Endodermal cell (in vitro differentiated cells): Measurements from ENCODE around the gene TMEM108. TPM values are rescaled to one million over a fixed set of nuclear protein-coding genes. Genes with fewer than 3 reads are reported as not detected.
A peak's percentile ranks its signal among the peaks of the same experiment; 100 is the strongest.
"Not testable (repeated sequence)": the region's sequence is repeated elsewhere in the genome, so short reads cannot be mapped to it uniquely, and the experiment has no call there.

Experiments
- DNase-seq: peaks from one replicate; pipeline ENCODE4 v3.0.0-alpha.2; 2017
- H3K27ac ChIP-seq: 2 replicates; pipeline ENCODE4 v1.5.1; 2013; ENCODE audit warnings: mild to moderate bottlenecking, low read depth, low read length, moderate library complexity
- H3K27me3 ChIP-seq: 2 replicates; pipeline ENCODE4 v1.6.1; 2013; ENCODE audit warnings: mild to moderate bottlenecking, low read length, moderate library complexity; ENCODE audit not compliant: insufficient read depth, control insufficient read depth, poor library complexity, severe bottlenecking
- H3K36me3 ChIP-seq: 2 replicates; pipeline ENCODE4 v1.7.0; 2013; ENCODE audit warnings: mild to moderate bottlenecking, low read length, moderate library complexity; ENCODE audit not compliant: control insufficient read depth, insufficient read depth
- H3K4me1 ChIP-seq: one replicate; pipeline ENCODE4 v1.7.0; 2013; ENCODE audit warnings: low read length; ENCODE audit not compliant: control insufficient read depth, insufficient read depth
- H3K4me3 ChIP-seq: 2 replicates; pipeline ENCODE4 v1.5.1; 2013; ENCODE audit warnings: mild to moderate bottlenecking, low read length, moderate library complexity
- H3K9ac ChIP-seq: 2 replicates; pipeline ENCODE4 v1.6.1; 2013; ENCODE audit warnings: mild to moderate bottlenecking, low read length, moderate library complexity; ENCODE audit not compliant: poor library complexity, severe bottlenecking; ENCODE audit errors: extremely low read depth
- H3K9me3 ChIP-seq: 2 replicates; pipeline ENCODE4 v1.6.1; 2013; ENCODE audit warnings: mild to moderate bottlenecking, low read length, moderate library complexity; ENCODE audit not compliant: control insufficient read depth
- H3K27ac Mint-ChIP-seq: 2 replicates; pipeline ENCODE4 v1.8.0; 2020; ENCODE audit warnings: mixed read lengths
- H3K27me3 Mint-ChIP-seq: 2 replicates; pipeline ENCODE4 v1.8.0; 2021; ENCODE audit warnings: mild to moderate bottlenecking, mixed read lengths; ENCODE audit not compliant: insufficient read depth
- H3K36me3 Mint-ChIP-seq: 2 replicates; pipeline ENCODE4 v1.8.0; 2020; ENCODE audit warnings: low read depth, mixed read lengths
- H3K4me1 Mint-ChIP-seq: 2 replicates; pipeline ENCODE4 v1.8.0; 2020; ENCODE audit warnings: mixed read lengths
- H3K4me3 Mint-ChIP-seq: 2 replicates; pipeline ENCODE4 v1.8.0; 2020; ENCODE audit warnings: mild to moderate bottlenecking, moderate library complexity, mixed read lengths
- H3K9me3 Mint-ChIP-seq: 2 replicates; pipeline ENCODE4 v1.8.0; 2020; ENCODE audit warnings: mild to moderate bottlenecking, mixed read lengths
- WGBS, 2 experiments: methylation state at CpG; one replicate each; pipeline versions ENCODE4 v1.1.5 to v1.1.7; 2013; ENCODE audit warnings: missing lambda C conversion rate in 2 of 2, mixed read lengths in 1 of 2; ENCODE audit not compliant: insufficient coverage in 1 of 2, insufficient read length in 1 of 2; 5-methylcytosine and 5-hydroxymethylcytosine counted together
- long read RNA-seq, 4 experiments: library from polyadenylated mRNA in 2 of 4; library from RNA in 1 of 4; library from capped mRNA in 1 of 4; stranded (forward) in 3 of 4; unstranded in 1 of 4; transcript quantifications; one replicate each; pipeline ENCODE4 v2.0.0, GENCODE V29; 2020 to 2021; ENCODE audit warnings: inconsistent platforms in 1 of 4
- polyA plus RNA-seq, 2 experiments: library from polyadenylated mRNA; stranded (reverse); fragments of 50-300 nt; gene quantifications; one replicate each; pipeline ENCODE4 v1.2.3, GENCODE V29; 2013
- total RNA-seq, 2 donors: library from RNA; stranded (reverse); fragmentation: NEBNext Ultra II Directional in 1 of 2; extraction: Animal tissue kit (Norgen Biotek cat#: 25700) in 1 of 2; gene quantifications; 2 replicates in 1 of 2; 3 replicates in 1 of 2; pipeline ENCODE4 v1.2.1, GENCODE V29; 2021
- TF ChIP-seq, protein P1 (sequence below): fragments of 200-600 bp; sonication (generic); conservative IDR thresholded peaks from 2 replicates; pipeline ENCODE4 v1.5.0; 2021; ENCODE audit warnings: antibody characterized with exemption, mild to moderate bottlenecking

The TMEM108 gene
- total RNA-seq = 1 to 10 TPM; 4.8 to 7.9 TPM
- 6.4 TPM for polyA plus RNA-seq (2013, experiment 1 of 2)
- 7.2 TPM for polyA plus RNA-seq (2013, experiment 2 of 2)
- long read RNA-seq, experiment 1, partial matches to known transcripts = 0 of 6 reads
- long read RNA-seq, experiment 1, other reads (novel, unspliced or antisense) = 3 of 6 reads
- long read RNA-seq, experiment 2, transcript TMEM108-201 (6 exons, 3,744 nt) = major isoform, 10 of 16 reads
- long read RNA-seq, experiment 2, partial matches to known transcripts = 0 of 16 reads
- long read RNA-seq, experiment 2, other reads (novel, unspliced or antisense) = 5 of 16 reads
- long read RNA-seq, experiment 3, partial matches to known transcripts = 0 of 5 reads
- long read RNA-seq, experiment 3, other reads (novel, unspliced or antisense) = 3 of 5 reads
- long read RNA-seq, experiment 4, partial matches to known transcripts = 0 of 3 reads
- long read RNA-seq, experiment 4, other reads (novel, unspliced or antisense) = 1 of 3 reads

DNA sequence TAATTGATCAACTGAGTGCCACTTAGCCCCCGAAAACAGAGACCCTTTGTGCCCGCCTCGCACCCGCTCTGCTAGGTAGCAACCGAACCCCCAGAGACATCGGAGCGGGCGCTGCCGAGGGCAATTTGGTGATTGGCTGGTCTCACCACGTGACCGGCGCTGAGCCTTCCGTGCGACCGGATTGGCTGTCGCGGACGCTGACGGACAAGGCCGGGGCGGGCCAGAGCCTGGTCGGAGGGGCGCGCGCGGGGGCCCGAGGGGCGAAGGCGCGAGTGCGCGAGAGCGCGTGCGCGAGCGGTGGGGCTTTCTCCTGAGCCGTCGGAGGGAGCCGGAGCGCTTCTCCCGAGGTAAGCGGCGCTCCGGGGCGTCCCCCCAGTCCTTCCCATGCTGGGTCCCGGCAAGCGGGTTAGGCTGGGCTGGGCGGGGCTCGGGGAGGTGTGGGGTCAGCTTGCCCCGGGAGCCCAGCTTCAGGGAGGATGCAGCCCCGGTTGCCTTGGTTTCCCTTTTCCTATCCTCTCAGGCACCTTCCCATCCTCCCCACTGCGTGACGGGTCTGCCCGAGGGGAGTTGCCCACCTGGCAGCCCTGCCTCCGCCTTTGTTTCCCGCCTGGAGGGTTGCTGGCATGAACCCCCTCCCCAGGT, at the start of gene TMEM108:
TMEM108 (plus strand) TSS at position 303 of the 642 bp plus-strand sequence.
- H3K4me1 Mint-ChIP-seq = peaks cover 10% of the 10 kb centered on the region
- WGBS, 2 experiments = 0 to 1% methylated on average over 14 to 57 of the region's 57 CpGs

DNA sequence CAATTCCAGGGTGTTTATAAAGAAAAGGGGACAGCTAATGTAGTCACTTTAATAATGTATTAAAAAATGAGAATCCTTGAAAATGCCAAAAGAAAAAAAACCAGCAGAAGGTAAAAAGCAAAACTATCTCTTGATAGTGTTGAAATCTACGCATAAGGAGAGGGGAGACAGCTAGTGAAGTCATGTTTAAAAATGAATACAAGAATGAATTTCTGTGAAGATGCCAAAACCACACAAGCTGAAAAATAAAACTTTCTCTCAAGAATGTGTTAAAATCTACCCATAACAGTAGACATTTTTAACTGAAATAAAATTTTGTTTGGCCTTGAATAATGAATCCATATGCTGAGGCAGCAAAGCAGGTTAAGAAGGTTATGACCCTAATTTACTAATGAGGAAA, 42.2 kb upstream of the TMEM108 start:
- Histone ChIP-seq H3K36me3 (no peaks in the 10 kb centered on the region), H3K27me3 (no peaks in the 10 kb centered on the region), H3K9me3 (no peaks in the 10 kb centered on the region), H3K4me1 (no peaks in the 10 kb centered on the region), H3K4me3 (no peak overlapping the region), H3K9ac (no peak overlapping the region), H3K27ac (no peak overlapping the region)
- TF ChIP-seq, protein P1, sequence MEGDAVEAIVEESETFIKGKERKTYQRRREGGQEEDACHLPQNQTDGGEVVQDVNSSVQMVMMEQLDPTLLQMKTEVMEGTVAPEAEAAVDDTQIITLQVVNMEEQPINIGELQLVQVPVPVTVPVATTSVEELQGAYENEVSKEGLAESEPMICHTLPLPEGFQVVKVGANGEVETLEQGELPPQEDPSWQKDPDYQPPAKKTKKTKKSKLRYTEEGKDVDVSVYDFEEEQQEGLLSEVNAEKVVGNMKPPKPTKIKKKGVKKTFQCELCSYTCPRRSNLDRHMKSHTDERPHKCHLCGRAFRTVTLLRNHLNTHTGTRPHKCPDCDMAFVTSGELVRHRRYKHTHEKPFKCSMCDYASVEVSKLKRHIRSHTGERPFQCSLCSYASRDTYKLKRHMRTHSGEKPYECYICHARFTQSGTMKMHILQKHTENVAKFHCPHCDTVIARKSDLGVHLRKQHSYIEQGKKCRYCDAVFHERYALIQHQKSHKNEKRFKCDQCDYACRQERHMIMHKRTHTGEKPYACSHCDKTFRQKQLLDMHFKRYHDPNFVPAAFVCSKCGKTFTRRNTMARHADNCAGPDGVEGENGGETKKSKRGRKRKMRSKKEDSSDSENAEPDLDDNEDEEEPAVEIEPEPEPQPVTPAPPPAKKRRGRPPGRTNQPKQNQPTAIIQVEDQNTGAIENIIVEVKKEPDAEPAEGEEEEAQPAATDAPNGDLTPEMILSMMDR = no peak
- Mint-ChIP-seq H3K27me3 (no peaks in the 10 kb centered on the region), H3K9me3 (peaks cover 3% of the 10 kb centered on the region), H3K4me1 (peaks cover 8% of the 10 kb centered on the region), H3K36me3 (no peaks in the 10 kb centered on the region), H3K4me3 (no peak overlapping the region), H3K27ac (no peak overlapping the region)
- WGBS, 2 experiments = 95% methylated on average over 1 of the region's 1 CpG; no CpG with 5 or more reads in 1 of the 2 experiments
- DNase-seq = no peak

More for the DNA sequence above, at the start of gene TMEM108:
- no peaks in the 10 kb centered on the region for H3K9me3 Mint-ChIP-seq
- H3K27me3 Mint-ChIP-seq = peaks cover 41% of the 10 kb centered on the region
- Histone ChIP-seq H3K36me3 (no peaks in the 10 kb centered on the region), H3K4me3 (peak within 1 kb of the TSS; percentile 88), H3K9ac (peak within 1 kb of the TSS; percentile 67), H3K4me1 (peaks cover 5% of the 10 kb centered on the region), H3K27ac (no peak within 1 kb of the TSS), H3K27me3 (peaks cover 34% of the 10 kb centered on the region), H3K9me3 (no peaks in the 10 kb centered on the region)
- no peaks in the 10 kb centered on the region for H3K36me3 Mint-ChIP-seq
- no peak within 1 kb of the TSS for H3K27ac Mint-ChIP-seq
- TF ChIP-seq, protein P1 = no peak
- peak; percentile 97 for DNase-seq
- peak within 1 kb of the TSS; percentile 64 for H3K4me3 Mint-ChIP-seq

DNA sequence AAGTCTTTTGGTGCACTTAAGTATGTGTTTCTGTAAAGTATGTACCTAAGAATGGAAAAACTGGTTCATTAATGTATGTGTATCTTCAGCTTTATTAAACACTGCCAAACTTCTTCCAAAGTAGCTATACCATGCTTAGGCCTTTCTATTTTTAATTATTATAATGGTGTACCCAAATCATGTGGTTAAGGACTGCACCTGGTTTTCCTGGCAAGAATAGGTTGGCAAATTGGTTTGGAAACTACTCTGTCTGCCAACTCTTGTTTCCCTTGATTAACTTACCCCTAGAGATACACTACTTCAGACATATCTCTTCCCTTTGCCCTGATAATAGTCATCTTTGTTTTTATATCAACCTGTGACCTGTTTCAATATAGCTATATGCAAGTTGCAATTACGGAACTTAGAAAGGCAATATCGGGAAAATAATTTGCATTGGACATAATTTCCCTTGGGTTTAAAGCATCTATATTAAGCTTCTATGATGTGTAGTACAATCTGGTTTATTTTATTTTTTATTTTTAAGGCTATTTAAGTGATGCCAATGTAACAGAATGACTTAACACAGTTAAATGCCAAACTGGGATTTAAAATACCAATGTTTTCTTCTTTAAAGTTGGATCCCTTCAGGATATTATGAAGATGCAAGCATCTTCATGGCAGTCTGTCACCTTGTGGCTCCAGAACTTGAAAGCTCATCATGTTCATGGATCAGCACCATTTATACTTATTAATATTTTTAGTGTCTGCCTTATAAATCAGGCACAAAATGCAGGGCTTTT, 40.6 kb upstream of the TMEM108 start:
- 96 to 100% methylated on average over 2 of the region's 2 CpGs for WGBS, 2 experiments
- H3K4me1 ChIP-seq = no peaks in the 10 kb centered on the region
- H3K4me1 Mint-ChIP-seq = peaks cover 7% of the 10 kb centered on the region

DNA sequence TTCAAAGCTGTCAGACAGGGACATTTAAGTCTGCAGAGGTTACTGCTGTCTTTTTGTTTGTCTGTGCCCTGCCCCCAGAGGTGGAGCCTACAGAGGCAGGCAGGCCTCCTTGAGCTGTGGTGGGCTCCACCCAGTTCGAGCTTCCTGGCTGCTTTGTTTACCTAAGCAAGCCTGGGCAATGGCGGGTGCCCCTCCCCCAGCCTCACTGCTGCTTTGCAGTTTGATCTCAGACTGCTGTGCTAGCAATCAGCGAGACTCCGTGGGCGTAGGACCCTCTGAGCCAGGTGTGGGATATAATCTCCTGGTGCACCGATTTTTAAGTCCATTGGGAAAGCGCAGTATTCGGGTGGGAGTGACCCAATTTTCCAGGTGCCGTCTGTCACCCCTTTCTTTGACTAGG, 33.2 kb upstream of the TMEM108 start:
- H3K36me3 ChIP-seq, H3K9ac ChIP-seq, H3K27me3 ChIP-seq, H3K36me3 Mint-ChIP-seq, H3K4me3 ChIP-seq, DNase-seq, H3K4me1 Mint-ChIP-seq, H3K27me3 Mint-ChIP-seq, H3K4me3 Mint-ChIP-seq, H3K27ac Mint-ChIP-seq, H3K27ac ChIP-seq, H3K4me1 ChIP-seq: not testable (repeated sequence)
- 89 to 95% methylated on average over 7 to 9 of the region's 9 CpGs for WGBS, 2 experiments
- peaks cover 14% of the 10 kb centered on the region for H3K9me3 ChIP-seq
- peaks cover 37% of the 10 kb centered on the region for H3K9me3 Mint-ChIP-seq

More for the DNA sequence above, 40.6 kb upstream of the TMEM108 start:
- H3K4me3 Mint-ChIP-seq = no peak overlapping the region
- H3K9me3 Mint-ChIP-seq = peaks cover 3% of the 10 kb centered on the region
- no peak for DNase-seq
- no peaks in the 10 kb centered on the region for H3K9me3 ChIP-seq
- TF ChIP-seq, protein P1 = no peak
- no peaks in the 10 kb centered on the region for H3K36me3 Mint-ChIP-seq
- H3K36me3 ChIP-seq = no peaks in the 10 kb centered on the region
- H3K27me3 Mint-ChIP-seq = no peaks in the 10 kb centered on the region
- H3K27me3 ChIP-seq = no peaks in the 10 kb centered on the region
- H3K9ac ChIP-seq = no peak overlapping the region
- H3K27ac Mint-ChIP-seq = no peak overlapping the region
- H3K27ac ChIP-seq = no peak overlapping the region
- H3K4me3 ChIP-seq = no peak overlapping the region
